H1 (cell line): ENCODE data around the gene C5AR1. TPM values are rescaled to one million over a fixed set of nuclear protein-coding genes. Genes with fewer than 3 reads are reported as not detected.

Experiments
- CTCF ChIA-PET: fragments of 300-600 bp; sonication (Branson Sonifier 250); formaldehyde crosslinking; loops from one replicate; lab custom pipeline; 2021; ENCODE audit not compliant: partially characterized antibody; lab: Charles Lee
- POLR2A ChIA-PET: fragments of 300-600 bp; sonication (Branson Sonifier 250); formaldehyde crosslinking; loops from one replicate; lab custom pipeline; 2021; ENCODE audit warnings: inconsistent platforms; ENCODE audit not compliant: partially characterized antibody; lab: Charles Lee
- DNase-seq, 2 experiments: peaks; one replicate each; pipeline versions ENCODE4 v3.0.0 to v3.0.0-alpha.2; 2010 to 2022; ENCODE audit warnings: low spot score in 2 of 2, low read depth in 1 of 2, mixed read lengths in 1 of 2
- FAIRE-seq: peaks from 2 replicates; lab custom pipeline; 2011; peaks lifted over from hg19 to GRCh38; lab: Jason Lieb, UNC
- H2AFZ ChIP-seq: 2 replicates; pipeline ENCODE4 v1.8.1; 2012; ENCODE audit warnings: low read length, inconsistent platforms
- H2AK5ac ChIP-seq: 2 replicates; pipeline ENCODE4 v1.6.1; 2013; ENCODE audit warnings: low read depth, low read length
- H2BK120ac ChIP-seq: replicated peaks from 2 replicates; pipeline ENCODE3; 2013; ENCODE audit warnings: low read depth, low read length, inconsistent platforms
- H2BK12ac ChIP-seq: 2 replicates; pipeline ENCODE4 v1.6.1; 2013; ENCODE audit warnings: low read depth, low read length
- H2BK15ac ChIP-seq: 2 replicates; pipeline ENCODE4 v1.6.1; 2013; ENCODE audit warnings: low read length
- H2BK20ac ChIP-seq: 2 replicates; pipeline ENCODE4 v1.6.1; 2013; ENCODE audit warnings: low read length
- H2BK5ac ChIP-seq: 2 replicates; pipeline ENCODE4 v1.6.1; 2013; ENCODE audit warnings: low read depth, low read length
- H3K14ac ChIP-seq: 2 replicates; pipeline ENCODE4 v1.6.1; 2013; ENCODE audit warnings: inconsistent platforms; ENCODE audit not compliant: insufficient read length
- H3K18ac ChIP-seq: 2 replicates; pipeline ENCODE4 v1.6.1; 2013; ENCODE audit warnings: low read length; ENCODE audit errors: extremely low read depth
- H3K23ac ChIP-seq: 2 replicates; pipeline ENCODE4 v1.6.1; 2013; ENCODE audit warnings: inconsistent platforms; ENCODE audit not compliant: insufficient read length
- H3K23me2 ChIP-seq: 2 replicates; pipeline ENCODE4 v1.6.1; 2013; ENCODE audit warnings: low read depth, low read length
- H3K27ac ChIP-seq: 2 replicates; pipeline ENCODE4 v1.6.1; 2011; ENCODE audit warnings: low read depth, low read length, inconsistent platforms
- H3K27me3 ChIP-seq, 4 experiments: replicated peaks in 1 of 4; 1 replicate in 1 of 4; 2 replicates in 3 of 4; pipeline versions ENCODE4 v1.6.1 to v1.8.1; 2011 to 2013; ENCODE audit warnings: low read length in 3 of 4, mild to moderate bottlenecking in 3 of 4, inconsistent platforms in 2 of 4, mixed read lengths in 2 of 4, moderate library complexity in 1 of 4; ENCODE audit not compliant: control insufficient read depth in 3 of 4, insufficient read depth in 3 of 4; ENCODE audit errors: extremely low read depth in 1 of 4
- H3K36me3 ChIP-seq, 4 experiments: 2 replicates each; pipeline versions ENCODE4 v1.6.1 to v1.8.1; 2011 to 2013; ENCODE audit warnings: mild to moderate bottlenecking in 4 of 4, low read length in 3 of 4, moderate library complexity in 2 of 4, control low read depth in 1 of 4, inconsistent platforms in 1 of 4; ENCODE audit not compliant: insufficient read depth in 4 of 4, control insufficient read depth in 2 of 4
- H3K4ac ChIP-seq: replicated peaks from 2 replicates; pipeline ENCODE3; 2013; ENCODE audit warnings: low read length, low read depth, mixed read lengths, inconsistent platforms; ENCODE audit not compliant: insufficient read length
- H3K4me1 ChIP-seq, 4 experiments: replicated peaks in 1 of 4; 1 replicate in 1 of 4; 2 replicates in 3 of 4; pipeline versions ENCODE4 v1.6.1 to v1.8.1; 2011 to 2013; ENCODE audit warnings: low read length in 3 of 4, inconsistent platforms in 2 of 4, mixed read lengths in 1 of 4; ENCODE audit not compliant: insufficient read depth in 4 of 4, control insufficient read depth in 3 of 4
- H3K4me2 ChIP-seq, 2 experiments: 2 replicates each; pipeline versions ENCODE4 v1.6.1 to v1.8.1; 2011 to 2013; ENCODE audit warnings: low read depth in 2 of 2, low read length in 2 of 2, control low read depth in 1 of 2, inconsistent platforms in 1 of 2, mild to moderate bottlenecking in 1 of 2; ENCODE audit not compliant: insufficient read depth in 1 of 2
- H3K4me3 ChIP-seq, 4 experiments: fragments of 200-600, 300-600 bp in 1 of 4; sonication (generic), shearing (Covaris generic), sonication (Bioruptor Twin) in 1 of 4; 2 replicates each; pipeline versions ENCODE4 v1.5.1 to v1.8.1; 2011 to 2016; ENCODE audit warnings: low read length in 4 of 4, low read depth in 3 of 4, control low read depth in 2 of 4, inconsistent platforms in 2 of 4, mild to moderate bottlenecking in 2 of 4, mixed read lengths in 1 of 4, moderate library complexity in 1 of 4; ENCODE audit not compliant: insufficient read depth in 2 of 4; ENCODE audit errors: extremely low read depth in 1 of 4
- H3K56ac ChIP-seq: replicated peaks from 2 replicates; pipeline ENCODE3; 2013; ENCODE audit warnings: low read depth, mild to moderate bottlenecking, mixed read lengths, low read length, inconsistent platforms; ENCODE audit not compliant: insufficient read length
- H3K79me1 ChIP-seq: 2 replicates; pipeline ENCODE4 v1.6.1; 2013; ENCODE audit warnings: low read depth, low read length, control low read depth
- H3K79me2 ChIP-seq, 2 experiments: 2 replicates each; pipeline versions ENCODE4 v1.6.1 to v1.8.1; 2012 to 2013; ENCODE audit warnings: low read length in 2 of 2, mild to moderate bottlenecking in 2 of 2, inconsistent platforms in 1 of 2; ENCODE audit not compliant: insufficient read depth in 2 of 2, control insufficient read depth in 1 of 2
- H3K9ac ChIP-seq, 4 experiments: replicated peaks in 1 of 4; 1 replicate in 1 of 4; 2 replicates in 3 of 4; pipeline versions ENCODE4 v1.6.1 to v1.8.1; 2011 to 2013; ENCODE audit warnings: low read depth in 3 of 4, low read length in 3 of 4, control low read depth in 2 of 4, mild to moderate bottlenecking in 2 of 4, moderate library complexity in 2 of 4, inconsistent platforms in 1 of 4; ENCODE audit errors: extremely low read depth in 1 of 4
- H3K9me3 ChIP-seq, 2 experiments: 2 replicates each; pipeline versions ENCODE4 v1.6.1 to v1.8.1; 2012 to 2013; ENCODE audit warnings: mild to moderate bottlenecking in 2 of 2, moderate library complexity in 2 of 2, control low read depth in 1 of 2, inconsistent platforms in 1 of 2, low read depth in 1 of 2, low read length in 1 of 2, mixed read lengths in 1 of 2; ENCODE audit not compliant: insufficient read depth in 2 of 2
- H4K20me1 ChIP-seq, 2 experiments: replicated peaks in 1 of 2; 2 replicates each; pipeline versions ENCODE3 to v1.8.1; 2011 to 2013; ENCODE audit warnings: inconsistent platforms in 2 of 2, low read length in 2 of 2, mild to moderate bottlenecking in 1 of 2; ENCODE audit not compliant: insufficient read depth in 2 of 2, control insufficient read depth in 1 of 2
- H4K5ac ChIP-seq: 2 replicates; pipeline ENCODE4 v1.6.1; 2013; ENCODE audit warnings: low read length, low read depth, mixed read lengths, inconsistent platforms; ENCODE audit not compliant: insufficient read length
- H4K8ac ChIP-seq: 2 replicates; pipeline ENCODE4 v1.8.0; 2013; ENCODE audit warnings: mild to moderate bottlenecking, moderate library complexity, low read length, inconsistent platforms; ENCODE audit not compliant: insufficient read depth; ENCODE audit errors: extremely low read depth
- H4K91ac ChIP-seq: replicated peaks from 2 replicates; pipeline ENCODE3; 2013; ENCODE audit warnings: low read length, mixed read lengths, inconsistent platforms; ENCODE audit not compliant: insufficient read length
- TAF1 ChIP-seq: IDR thresholded peaks from 2 replicates; pipeline ENCODE4 v1.6.1; 2011; ENCODE audit warnings: mild to moderate bottlenecking, low read depth, low read length
- ZNF274 ChIP-seq: IDR thresholded peaks from 2 replicates; pipeline ENCODE4 v1.7.0; 2012; ENCODE audit warnings: low read length, borderline replicate concordance; ENCODE audit errors: extremely low read depth
- WGBS, 2 experiments: shearing (Covaris generic) in 1 of 2; methylation state at CpG; one replicate each; pipeline versions ENCODE4 v1.1.6 to v1.1.7; 2013 to 2015; ENCODE audit warnings: low lambda C conversion rate in 2 of 2, mixed read lengths in 2 of 2, inconsistent platforms in 1 of 2, low coverage in 1 of 2, missing lambda C conversion rate in 1 of 2; ENCODE audit not compliant: insufficient replicate concordance in 2 of 2, insufficient coverage in 1 of 2, insufficient read length in 1 of 2; ENCODE audit errors: extremely low coverage in 1 of 2, missing lambda C conversion rate in 1 of 2; 5-methylcytosine and 5-hydroxymethylcytosine counted together
- polyA plus RNA-seq, 7 experiments: library from polyadenylated mRNA; depleted of rRNA in 3 of 7; stranded (reverse) in 5 of 7; unstranded in 2 of 7; fragments of >200 nt in 5 of 7; fragments of 200-250 nt in 2 of 7; gene quantifications; 1 replicate in 5 of 7; 2 replicates in 1 of 7; 4 replicates in 1 of 7; pipeline versions ENCODE4 v1.2.1 to v1.2.3, GENCODE V29; 2011 to 2013; ENCODE audit warnings: missing spikeins in 2 of 7, mixed read lengths in 2 of 7
- total RNA-seq: library from RNA; stranded (reverse); fragmentation: NEBNext Ultra II Directional; extraction: Animal tissue kit (Norgen Biotek cat#: 25700); gene quantifications from 2 replicates; pipeline ENCODE4 v1.2.1, GENCODE V29; 2021

The C5AR1 gene
- total and polyA plus RNA-seq, 2 of the 8 experiments (the other 6 are each of a cell fraction or from before 2014, with no cell fraction given), result 0.20 TPM; not detected in 1

DNA sequence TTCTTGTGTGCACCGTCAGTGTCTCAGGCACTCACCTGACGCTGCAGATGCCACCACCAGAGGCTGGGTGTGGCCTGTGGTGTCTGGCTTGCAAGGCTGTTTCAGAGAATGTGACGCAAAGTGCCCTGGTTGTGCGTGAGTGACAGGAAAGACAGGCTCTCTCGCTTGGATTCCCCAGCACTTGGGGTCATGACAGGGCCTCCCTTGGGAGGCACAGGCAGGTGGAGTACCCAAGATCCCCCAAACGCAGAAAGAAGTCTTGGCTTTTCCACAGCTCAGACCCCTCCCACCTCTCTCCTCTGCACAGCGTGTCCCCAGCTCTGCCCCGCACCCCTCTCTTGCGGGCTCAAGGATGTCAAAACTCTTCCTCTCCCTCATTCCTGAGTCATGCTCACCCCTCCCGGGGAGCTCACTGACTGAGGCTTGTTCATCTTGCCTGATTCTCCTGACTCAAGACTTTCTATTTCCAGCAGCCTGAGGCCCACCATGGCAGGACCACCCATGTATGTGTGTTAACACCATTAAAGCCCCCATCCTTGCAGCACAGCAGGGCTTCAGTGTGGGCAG is 60.5 kb downstream of the C5AR1 start:
- no peak overlapping the region for H4K5ac ChIP-seq
- TF ChIP-seq TAF1 (no peak), ZNF274 (no peak)
- CTCF ChIA-PET, result interaction anchor here (0.5 to 2.7 kb wide), 5 partner anchors 12 to 28 kb away, joined by 3 to 11 read pairs (median 3); no protein-coding TSS in a partner anchor
- no peaks in the 10 kb centered on the region for H3K27me3 ChIP-seq
- H2AFZ ChIP-seq, result no peak overlapping the region
- no peak overlapping the region for H2BK12ac ChIP-seq
- no peak overlapping the region for H3K4me2 ChIP-seq
- H3K23ac ChIP-seq, result no peak overlapping the region
- no peak overlapping the region for H2BK120ac ChIP-seq
- no peak overlapping the region for H3K56ac ChIP-seq
- POLR2A ChIA-PET, result interaction anchor here (0.6 to 3.0 kb wide), 7 partner anchors 11 to 257 kb away, joined by 3 to 12 read pairs (median 4); partner anchors contain the start of genes DHX34 and ZC3H4
- peaks cover 20 to 57% (median 45%) of the 10 kb centered on the region in 4 experiments for H3K36me3 ChIP-seq
- H3K14ac ChIP-seq, result no peak overlapping the region
- H3K27ac ChIP-seq, result no peak overlapping the region
- H3K4me3 ChIP-seq, result no peak overlapping the region
- H3K4ac ChIP-seq, result no peak overlapping the region
- H4K91ac ChIP-seq, result no peak overlapping the region
- no peak overlapping the region for H4K8ac ChIP-seq
- H2BK15ac ChIP-seq, result no peak overlapping the region
- no peaks in the 10 kb centered on the region for H3K23me2 ChIP-seq
- H3K9me3 ChIP-seq, result no peaks in the 10 kb centered on the region
- H4K20me1 ChIP-seq, result peaks cover 1 to 18% of the 10 kb centered on the region in 2 experiments
- no peaks in the 10 kb centered on the region for H3K4me1 ChIP-seq
- H2BK20ac ChIP-seq, result no peak overlapping the region
- H2AK5ac ChIP-seq, result no peak overlapping the region
- FAIRE-seq (no peak), DNase-seq (no peak)
- 92% methylated on average over 10 of the region's 10 CpGs; no CpG with 5 or more reads in 1 of the 2 experiments for WGBS, 2 experiments
- no peak overlapping the region for H2BK5ac ChIP-seq
- H3K9ac ChIP-seq, result no peak overlapping the region
- no peaks in the 10 kb centered on the region for H3K79me2 ChIP-seq
- H3K79me1 ChIP-seq, result no peaks in the 10 kb centered on the region; the same call in 1 of the 2 replicates
- no peak overlapping the region for H3K18ac ChIP-seq
